ENCODE results near the gene ACYP2.

DNA sequence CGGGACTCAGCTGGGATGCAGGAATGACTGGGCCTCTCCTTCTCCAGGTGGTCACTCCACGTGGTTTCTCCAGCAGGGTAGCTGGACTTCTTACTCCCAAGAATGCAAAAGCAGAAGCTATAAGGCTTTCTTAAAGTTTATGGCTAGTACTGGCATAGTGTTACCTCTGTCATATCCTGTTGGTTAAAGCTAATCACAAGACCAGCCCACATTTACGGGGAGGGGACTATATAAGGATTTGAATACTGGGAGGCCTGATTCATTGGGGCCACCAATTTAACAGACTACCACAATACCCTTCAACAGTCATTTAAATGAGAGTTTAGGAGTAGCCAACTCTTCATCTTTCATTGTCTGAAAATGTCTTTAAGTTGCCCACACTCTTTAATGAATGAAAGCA is 235.0 kb downstream of the ACYP2 start:
- TF ChIP-seq, protein P1, sequence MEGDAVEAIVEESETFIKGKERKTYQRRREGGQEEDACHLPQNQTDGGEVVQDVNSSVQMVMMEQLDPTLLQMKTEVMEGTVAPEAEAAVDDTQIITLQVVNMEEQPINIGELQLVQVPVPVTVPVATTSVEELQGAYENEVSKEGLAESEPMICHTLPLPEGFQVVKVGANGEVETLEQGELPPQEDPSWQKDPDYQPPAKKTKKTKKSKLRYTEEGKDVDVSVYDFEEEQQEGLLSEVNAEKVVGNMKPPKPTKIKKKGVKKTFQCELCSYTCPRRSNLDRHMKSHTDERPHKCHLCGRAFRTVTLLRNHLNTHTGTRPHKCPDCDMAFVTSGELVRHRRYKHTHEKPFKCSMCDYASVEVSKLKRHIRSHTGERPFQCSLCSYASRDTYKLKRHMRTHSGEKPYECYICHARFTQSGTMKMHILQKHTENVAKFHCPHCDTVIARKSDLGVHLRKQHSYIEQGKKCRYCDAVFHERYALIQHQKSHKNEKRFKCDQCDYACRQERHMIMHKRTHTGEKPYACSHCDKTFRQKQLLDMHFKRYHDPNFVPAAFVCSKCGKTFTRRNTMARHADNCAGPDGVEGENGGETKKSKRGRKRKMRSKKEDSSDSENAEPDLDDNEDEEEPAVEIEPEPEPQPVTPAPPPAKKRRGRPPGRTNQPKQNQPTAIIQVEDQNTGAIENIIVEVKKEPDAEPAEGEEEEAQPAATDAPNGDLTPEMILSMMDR (IDR thresholded peaks at IDR 0.05): no peak
- no peak for TF ChIP-seq EP300 (IDR thresholded peaks at IDR 0.05)
- no peak for TF ChIP-seq POLR2A (IDR thresholded peaks at IDR 0.05)
